GM19239 (cell line): Measurements from ENCODE around the gene DDRGK1.
"Not testable (repeated sequence)": the region's sequence is repeated elsewhere in the genome, so short reads cannot be mapped to it uniquely, and the experiment has no call there.

Experiments used
- DNase-seq: peaks from one replicate; pipeline ENCODE4 v3.0.0; 2011; ENCODE audit warnings: low spot score; ENCODE audit not compliant: insufficient read length
- FAIRE-seq: peaks from 2 replicates; lab custom pipeline; 2011; peaks lifted over from hg19 to GRCh38; lab: Jason Lieb, UNC

Gene DDRGK1

GRCh38 chr20:3190681-3191111 is 13.8 kb downstream of the DDRGK1 start:
- FAIRE-seq, result no peak

GRCh38 chr20:3189561-3190131 is 14.8 kb downstream of the DDRGK1 start:
- DNase-seq (no peak), FAIRE-seq (no peak)

More at GRCh38 chr20:3190681-3191111, 13.8 kb downstream of the DDRGK1 start:
- DNase-seq, result no peak

- DNase-seq, result no peak
- no peak for FAIRE-seq
Measured at GRCh38 chr20:3188823-3189413, 15.6 kb downstream of the DDRGK1 start.

- FAIRE-seq, DNase-seq: not testable (repeated sequence)
Measured at GRCh38 chr20:3187861-3188260, 16.6 kb downstream of the DDRGK1 start.

- FAIRE-seq, result no peak
- no peak for DNase-seq
Measured at GRCh38 chr20:3183896-3184612, 20.4 kb downstream of the DDRGK1 start.

GRCh38 chr20:3182429-3182828 is 22.1 kb downstream of the DDRGK1 start:
- FAIRE-seq, DNase-seq: not testable (repeated sequence)

GRCh38 chr20:3181270-3181669 is 23.2 kb downstream of the DDRGK1 start:
- FAIRE-seq (no peak), DNase-seq (no peak)

- DNase-seq, result no peak
- FAIRE-seq, result no peak
Measured at GRCh38 chr20:3180319-3180718, 24.2 kb downstream of the DDRGK1 start.

GRCh38 chr20:3177746-3178485 is 26.6 kb downstream of the DDRGK1 start:
- no peak for DNase-seq
- no peak for FAIRE-seq

GRCh38 chr20:3175270-3175669 is 29.2 kb downstream of the DDRGK1 start:
- DNase-seq (no peak), FAIRE-seq (no peak)

- peak; percentile 60 for FAIRE-seq
- DNase-seq, result no peak
Measured at GRCh38 chr20:3174442-3175261, 29.8 kb downstream of the DDRGK1 start.

- FAIRE-seq (no peak), DNase-seq (peak; percentile 97)
Measured at GRCh38 chr20:3173610-3174441, 30.7 kb downstream of the DDRGK1 start.

GRCh38 chr20:3172933-3173609 is 31.4 kb downstream of the DDRGK1 start, which contains the start of gene LZTS3:
Gene LZTS3 (minus strand): TSS chr20:3173549. CDS start chr20:3167163, 6,386 bp downstream.
- DNase-seq, result peak; percentile 80

GRCh38 chr20:3172126-3172932 is 32.2 kb downstream of the DDRGK1 start:
- FAIRE-seq, result no peak
- DNase-seq, result no peak

More at GRCh38 chr20:3172933-3173609, 31.4 kb downstream of the DDRGK1 start, which contains the start of gene LZTS3:
- peak; percentile 53 for FAIRE-seq

- FAIRE-seq (no peak), DNase-seq (no peak)
Measured at GRCh38 chr20:3171391-3172125, 32.9 kb downstream of the DDRGK1 start.

- DNase-seq (no peak), FAIRE-seq (no peak)
Measured at GRCh38 chr20:3168829-3169590, 35.5 kb downstream of the DDRGK1 start.
